Measurements from ENCODE around the gene GRAMD1B. TPM values are rescaled to one million over a fixed set of nuclear protein-coding genes. Genes with fewer than 3 reads are reported as not detected.
A peak's percentile ranks its signal among the peaks of the same experiment; 100 is the strongest.

The GRAMD1B gene
- total RNA-seq, 1 donor from 2014 or later: 15.0 TPM

DNA sequence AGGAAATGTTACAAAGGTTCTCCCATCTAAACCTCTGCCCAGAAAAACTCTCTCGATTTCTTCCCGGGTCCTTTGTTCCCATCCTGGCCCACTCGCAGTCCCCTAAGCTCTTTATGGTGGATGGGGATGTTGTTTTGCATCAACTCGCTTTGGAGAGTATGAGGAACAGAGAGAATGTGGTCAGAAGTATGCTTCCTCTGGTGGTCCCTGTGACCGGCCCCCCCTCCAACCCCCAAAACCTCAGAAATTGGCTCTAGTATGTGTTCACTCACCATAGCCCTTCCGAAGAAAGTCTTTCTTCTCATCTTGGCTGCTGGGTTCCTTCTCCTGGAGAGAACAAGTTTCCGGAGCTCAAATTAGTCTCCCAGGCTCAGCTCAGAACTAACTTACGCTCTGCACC lies 54.4 kb downstream of the GRAMD1B start:
- no peaks in the 10 kb centered on the region for H3K27me3 Mint-ChIP-seq
- intact Hi-C loops (cut with micrococcal nuclease): loop anchor here (5.0 kb wide), 1 partner anchor 33 kb away; no protein-coding TSS in a partner anchor
- peak overlapping the region; percentile 47 for H3K27ac Mint-ChIP-seq
- DNase-seq: no peak
- peak; percentile 28 for ATAC-seq (ENCODE audit: low read depth)
- TF ChIP-seq, protein P1, sequence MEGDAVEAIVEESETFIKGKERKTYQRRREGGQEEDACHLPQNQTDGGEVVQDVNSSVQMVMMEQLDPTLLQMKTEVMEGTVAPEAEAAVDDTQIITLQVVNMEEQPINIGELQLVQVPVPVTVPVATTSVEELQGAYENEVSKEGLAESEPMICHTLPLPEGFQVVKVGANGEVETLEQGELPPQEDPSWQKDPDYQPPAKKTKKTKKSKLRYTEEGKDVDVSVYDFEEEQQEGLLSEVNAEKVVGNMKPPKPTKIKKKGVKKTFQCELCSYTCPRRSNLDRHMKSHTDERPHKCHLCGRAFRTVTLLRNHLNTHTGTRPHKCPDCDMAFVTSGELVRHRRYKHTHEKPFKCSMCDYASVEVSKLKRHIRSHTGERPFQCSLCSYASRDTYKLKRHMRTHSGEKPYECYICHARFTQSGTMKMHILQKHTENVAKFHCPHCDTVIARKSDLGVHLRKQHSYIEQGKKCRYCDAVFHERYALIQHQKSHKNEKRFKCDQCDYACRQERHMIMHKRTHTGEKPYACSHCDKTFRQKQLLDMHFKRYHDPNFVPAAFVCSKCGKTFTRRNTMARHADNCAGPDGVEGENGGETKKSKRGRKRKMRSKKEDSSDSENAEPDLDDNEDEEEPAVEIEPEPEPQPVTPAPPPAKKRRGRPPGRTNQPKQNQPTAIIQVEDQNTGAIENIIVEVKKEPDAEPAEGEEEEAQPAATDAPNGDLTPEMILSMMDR (IDR thresholded peaks at IDR 0.05): no peak
- no peaks in the 10 kb centered on the region for H3K36me3 Mint-ChIP-seq (ENCODE audit: low read depth)
- POLR2A ChIA-PET: interaction anchor here (0.7 to 1.9 kb wide), 5 partner anchors 18 to 76 kb away, joined by 4 to 8 read pairs (median 4); no protein-coding TSS in a partner anchor
- H3K4me1 Mint-ChIP-seq: peaks cover 58% of the 10 kb centered on the region
- peak overlapping the region; percentile 65 for H3K4me3 Mint-ChIP-seq
- CTCF ChIA-PET: interaction anchor here (1.0 to 1.5 kb wide), 3 partner anchors 25 to 92 kb away, joined by 3 to 5 read pairs (median 4); no protein-coding TSS in a partner anchor
- no peaks in the 10 kb centered on the region for H3K9me3 Mint-ChIP-seq

DNA sequence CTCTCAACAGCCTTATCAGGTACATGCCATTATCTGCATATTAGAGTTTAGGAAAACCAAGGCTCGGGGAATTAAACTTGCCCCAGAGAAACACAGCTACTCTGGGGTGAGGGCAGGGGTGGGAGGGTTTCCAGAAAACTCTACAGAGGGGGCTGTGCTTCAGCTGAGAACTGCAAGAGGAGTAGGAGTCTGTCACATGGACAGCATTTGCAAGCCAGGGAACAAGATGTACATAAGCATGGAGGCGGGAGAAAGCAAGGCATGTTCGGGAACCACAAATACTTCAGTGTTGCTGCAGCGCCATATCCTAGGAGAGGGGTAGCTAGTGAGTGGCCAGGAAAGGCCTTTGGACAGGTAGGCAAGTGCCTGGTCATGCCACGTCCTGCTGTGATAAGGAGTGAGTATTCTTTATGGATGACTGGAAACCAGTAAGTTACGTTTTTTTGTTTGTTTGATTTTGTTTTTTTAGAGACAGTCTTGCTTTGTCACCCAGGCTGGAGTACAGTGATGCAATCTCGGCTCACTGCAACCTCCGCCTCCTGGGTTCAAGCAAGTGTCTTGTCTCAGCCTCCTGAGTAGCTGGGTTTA lies 57.2 kb downstream of the GRAMD1B start:
- Mint-ChIP-seq H3K9me3 (no peaks in the 10 kb centered on the region), H3K4me3 (no peak overlapping the region), H3K4me1 (peaks cover 32% of the 10 kb centered on the region), H3K27me3 (no peaks in the 10 kb centered on the region), H3K27ac (no peak overlapping the region), H3K36me3 (ENCODE audit: low read depth) (no peaks in the 10 kb centered on the region)
- CTCF ChIA-PET: no interaction called here
- TF ChIP-seq, protein P1 (IDR thresholded peaks at IDR 0.05): no peak
- intact Hi-C loops (cut with micrococcal nuclease): no loop called here
- no peak for DNase-seq
- ATAC-seq (ENCODE audit: low read depth): no peak
- POLR2A ChIA-PET: no interaction called here

- DNase-seq: no peak
- Mint-ChIP-seq H3K27ac (no peak overlapping the region), H3K9me3 (no peaks in the 10 kb centered on the region), H3K4me3 (no peak overlapping the region), H3K36me3 (ENCODE audit: low read depth) (no peaks in the 10 kb centered on the region), H3K4me1 (peaks cover 18% of the 10 kb centered on the region), H3K27me3 (no peaks in the 10 kb centered on the region)
- ChIA-PET CTCF (interaction anchor here (0.6 to 1.3 kb wide), 2 partner anchors 20 to 626 kb away, joined by 4 read pairs; no protein-coding TSS in a partner anchor), POLR2A (interaction anchor here (1.0 kb wide), 1 partner anchor 9 kb away, joined by 3 read pairs; no protein-coding TSS in a partner anchor)
- no peak for ATAC-seq (ENCODE audit: low read depth)
- intact Hi-C loops (cut with micrococcal nuclease): no loop called here
- TF ChIP-seq, protein P1 (IDR thresholded peaks at IDR 0.05): no peak
Measured at GRCh38 chr11:123490527-123490926, 60.5 kb downstream of the GRAMD1B start.

DNA sequence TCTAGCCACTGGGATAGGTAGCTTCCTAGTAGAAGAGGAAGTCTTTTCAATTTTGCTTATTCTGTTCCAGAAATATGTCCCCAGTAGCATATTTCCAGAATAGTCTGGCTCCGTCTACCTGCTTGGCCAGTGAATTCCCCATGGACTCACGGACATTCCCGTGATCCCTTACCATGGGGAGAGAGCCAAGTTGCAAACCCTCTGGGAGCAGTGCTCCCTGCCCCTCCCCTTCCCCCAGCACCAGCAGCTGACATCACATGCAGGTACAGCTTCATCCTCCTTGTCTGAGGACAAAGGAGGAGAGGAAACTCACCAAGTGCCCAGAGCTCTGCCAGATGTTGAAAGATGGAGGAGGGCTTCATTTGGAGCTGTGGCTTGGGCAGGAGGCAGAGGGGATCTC lies 61.2 kb downstream of the GRAMD1B start:
- intact Hi-C loops (cut with micrococcal nuclease): no loop called here
- Mint-ChIP-seq H3K4me1 (peaks cover 21% of the 10 kb centered on the region), H3K4me3 (no peak overlapping the region), H3K27ac (no peak overlapping the region), H3K27me3 (no peaks in the 10 kb centered on the region), H3K9me3 (no peaks in the 10 kb centered on the region), H3K36me3 (ENCODE audit: low read depth) (no peaks in the 10 kb centered on the region)
- no peak for DNase-seq
- ChIA-PET POLR2A (no interaction called here), CTCF (interaction anchor here (1.3 kb wide), 1 partner anchor 20 kb away, joined by 4 read pairs; no protein-coding TSS in a partner anchor)
- TF ChIP-seq, protein P1 (IDR thresholded peaks at IDR 0.05): no peak
- ATAC-seq (ENCODE audit: low read depth): peak; percentile 18

GRCh38 chr11:123493349-123494063 lies 63.4 kb downstream of the GRAMD1B start:
- intact Hi-C loops (cut with micrococcal nuclease): no loop called here
- no peak for ATAC-seq (ENCODE audit: low read depth)
- CTCF ChIA-PET: interaction anchor here (1.2 kb wide), 2 partner anchors 14 to 15 kb away, joined by 4 to 7 read pairs; no protein-coding TSS in a partner anchor

More at GRCh38 chr11:123493349-123494063, 63.4 kb downstream of the GRAMD1B start:
- Mint-ChIP-seq H3K36me3 (ENCODE audit: low read depth) (no peaks in the 10 kb centered on the region), H3K4me3 (no peak overlapping the region), H3K4me1 (peaks cover 22% of the 10 kb centered on the region), H3K27ac (no peak overlapping the region), H3K9me3 (no peaks in the 10 kb centered on the region), H3K27me3 (no peaks in the 10 kb centered on the region)
- no peak for DNase-seq
- POLR2A ChIA-PET: no interaction called here
- TF ChIP-seq, protein P1 (IDR thresholded peaks at IDR 0.05): no peak

Measured in activated B cell treated with CpG ODN at 0.5 μM for 24 hours (primary cell).